ENCODE data around the gene LRFN5.

DNA sequence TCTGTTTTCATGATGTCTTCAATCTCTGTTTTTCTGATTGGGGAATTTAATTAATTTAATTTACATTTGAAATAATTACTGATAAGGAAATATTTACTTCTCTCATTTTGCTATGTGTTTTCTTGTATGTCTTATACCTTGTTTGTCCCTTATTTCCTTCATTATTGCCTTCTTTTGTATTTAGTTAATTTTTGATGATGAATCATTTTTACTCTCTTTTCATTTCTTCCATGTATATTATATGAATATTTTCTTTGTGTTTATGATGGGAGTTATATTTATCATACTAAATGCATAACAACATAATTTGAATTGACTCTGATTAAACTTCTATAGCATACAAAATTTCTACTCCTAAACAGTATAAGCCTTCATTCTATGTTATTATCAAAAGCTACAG, 309.6 kb downstream of the LRFN5 start:
- TF ChIP-seq, protein P1, sequence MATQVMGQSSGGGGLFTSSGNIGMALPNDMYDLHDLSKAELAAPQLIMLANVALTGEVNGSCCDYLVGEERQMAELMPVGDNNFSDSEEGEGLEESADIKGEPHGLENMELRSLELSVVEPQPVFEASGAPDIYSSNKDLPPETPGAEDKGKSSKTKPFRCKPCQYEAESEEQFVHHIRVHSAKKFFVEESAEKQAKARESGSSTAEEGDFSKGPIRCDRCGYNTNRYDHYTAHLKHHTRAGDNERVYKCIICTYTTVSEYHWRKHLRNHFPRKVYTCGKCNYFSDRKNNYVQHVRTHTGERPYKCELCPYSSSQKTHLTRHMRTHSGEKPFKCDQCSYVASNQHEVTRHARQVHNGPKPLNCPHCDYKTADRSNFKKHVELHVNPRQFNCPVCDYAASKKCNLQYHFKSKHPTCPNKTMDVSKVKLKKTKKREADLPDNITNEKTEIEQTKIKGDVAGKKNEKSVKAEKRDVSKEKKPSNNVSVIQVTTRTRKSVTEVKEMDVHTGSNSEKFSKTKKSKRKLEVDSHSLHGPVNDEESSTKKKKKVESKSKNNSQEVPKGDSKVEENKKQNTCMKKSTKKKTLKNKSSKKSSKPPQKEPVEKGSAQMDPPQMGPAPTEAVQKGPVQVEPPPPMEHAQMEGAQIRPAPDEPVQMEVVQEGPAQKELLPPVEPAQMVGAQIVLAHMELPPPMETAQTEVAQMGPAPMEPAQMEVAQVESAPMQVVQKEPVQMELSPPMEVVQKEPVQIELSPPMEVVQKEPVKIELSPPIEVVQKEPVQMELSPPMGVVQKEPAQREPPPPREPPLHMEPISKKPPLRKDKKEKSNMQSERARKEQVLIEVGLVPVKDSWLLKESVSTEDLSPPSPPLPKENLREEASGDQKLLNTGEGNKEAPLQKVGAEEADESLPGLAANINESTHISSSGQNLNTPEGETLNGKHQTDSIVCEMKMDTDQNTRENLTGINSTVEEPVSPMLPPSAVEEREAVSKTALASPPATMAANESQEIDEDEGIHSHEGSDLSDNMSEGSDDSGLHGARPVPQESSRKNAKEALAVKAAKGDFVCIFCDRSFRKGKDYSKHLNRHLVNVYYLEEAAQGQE (IDR thresholded peaks at IDR 0.05; ENCODE audit: low read depth, low read length), result no peak
- TF ChIP-seq EGR1 (IDR thresholded peaks at IDR 0.05; ENCODE audit: borderline replicate concordance in 1 of 2, low read depth in 2 of 2, low read length in 2 of 2), result no peak
- TF ChIP-seq MTA3 (IDR thresholded peaks at IDR 0.05; ENCODE audit: borderline replicate concordance, low read length), result no peak
- no peak for TF ChIP-seq CEBPB (IDR thresholded peaks at IDR 0.05; ENCODE audit: borderline replicate concordance in 1 of 2, low read depth in 2 of 2, low read length in 2 of 2)
- TF ChIP-seq, protein P2, sequence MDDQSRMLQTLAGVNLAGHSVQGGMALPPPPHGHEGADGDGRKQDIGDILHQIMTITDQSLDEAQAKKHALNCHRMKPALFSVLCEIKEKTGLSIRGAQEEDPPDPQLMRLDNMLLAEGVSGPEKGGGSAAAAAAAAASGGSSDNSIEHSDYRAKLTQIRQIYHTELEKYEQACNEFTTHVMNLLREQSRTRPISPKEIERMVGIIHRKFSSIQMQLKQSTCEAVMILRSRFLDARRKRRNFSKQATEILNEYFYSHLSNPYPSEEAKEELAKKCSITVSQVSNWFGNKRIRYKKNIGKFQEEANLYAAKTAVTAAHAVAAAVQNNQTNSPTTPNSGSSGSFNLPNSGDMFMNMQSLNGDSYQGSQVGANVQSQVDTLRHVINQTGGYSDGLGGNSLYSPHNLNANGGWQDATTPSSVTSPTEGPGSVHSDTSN (IDR thresholded peaks at IDR 0.05; ENCODE audit: insufficient replicate concordance, low read depth, low read length), result no peak
- TF ChIP-seq MXI1 (IDR thresholded peaks at IDR 0.05; ENCODE audit: low read depth, low read length), result no peak

Data from GM12878 (cell line).